Duodenal mucosa (tissue), 2 donors: ENCODE measurements around the gene NES.
"Not testable (repeated sequence)": the region's sequence is repeated elsewhere in the genome, so short reads cannot be mapped to it uniquely, and the experiment has no call there.

Experiments used
- H3K27ac ChIP-seq: one replicate; pipeline ENCODE4 v1.7.0; 2013; ENCODE audit warnings: low read depth, low read length
- H3K27me3 ChIP-seq, 2 donors: one replicate each; pipeline ENCODE4 v1.7.0; 2013; ENCODE audit warnings: low read length in 2 of 2, control low read depth in 1 of 2; ENCODE audit not compliant: insufficient read depth in 2 of 2, control insufficient read depth in 1 of 2
- H3K36me3 ChIP-seq, 2 donors: one replicate each; pipeline ENCODE4 v1.7.0; 2013; ENCODE audit warnings: low read length in 2 of 2, control low read depth in 1 of 2; ENCODE audit not compliant: insufficient read depth in 2 of 2, control insufficient read depth in 1 of 2
- H3K4me1 ChIP-seq, 2 donors: one replicate each; pipeline ENCODE4 v1.7.0; 2013; ENCODE audit warnings: low read length in 2 of 2, control low read depth in 1 of 2; ENCODE audit not compliant: insufficient read depth in 2 of 2, control insufficient read depth in 1 of 2
- H3K4me3 ChIP-seq, 2 donors: one replicate each; pipeline ENCODE4 v1.7.0; 2013; ENCODE audit warnings: low read length in 2 of 2, low read depth in 1 of 2
- H3K9ac ChIP-seq, 2 donors: one replicate each; pipeline ENCODE4 v1.7.0; 2013; ENCODE audit warnings: low read length in 2 of 2, low read depth in 1 of 2
- H3K9me3 ChIP-seq, 2 donors: one replicate each; pipeline ENCODE4 v1.7.0; 2013; ENCODE audit warnings: low read length in 2 of 2, control low read depth in 1 of 2; ENCODE audit not compliant: control insufficient read depth in 1 of 2

Gene NES

DNA sequence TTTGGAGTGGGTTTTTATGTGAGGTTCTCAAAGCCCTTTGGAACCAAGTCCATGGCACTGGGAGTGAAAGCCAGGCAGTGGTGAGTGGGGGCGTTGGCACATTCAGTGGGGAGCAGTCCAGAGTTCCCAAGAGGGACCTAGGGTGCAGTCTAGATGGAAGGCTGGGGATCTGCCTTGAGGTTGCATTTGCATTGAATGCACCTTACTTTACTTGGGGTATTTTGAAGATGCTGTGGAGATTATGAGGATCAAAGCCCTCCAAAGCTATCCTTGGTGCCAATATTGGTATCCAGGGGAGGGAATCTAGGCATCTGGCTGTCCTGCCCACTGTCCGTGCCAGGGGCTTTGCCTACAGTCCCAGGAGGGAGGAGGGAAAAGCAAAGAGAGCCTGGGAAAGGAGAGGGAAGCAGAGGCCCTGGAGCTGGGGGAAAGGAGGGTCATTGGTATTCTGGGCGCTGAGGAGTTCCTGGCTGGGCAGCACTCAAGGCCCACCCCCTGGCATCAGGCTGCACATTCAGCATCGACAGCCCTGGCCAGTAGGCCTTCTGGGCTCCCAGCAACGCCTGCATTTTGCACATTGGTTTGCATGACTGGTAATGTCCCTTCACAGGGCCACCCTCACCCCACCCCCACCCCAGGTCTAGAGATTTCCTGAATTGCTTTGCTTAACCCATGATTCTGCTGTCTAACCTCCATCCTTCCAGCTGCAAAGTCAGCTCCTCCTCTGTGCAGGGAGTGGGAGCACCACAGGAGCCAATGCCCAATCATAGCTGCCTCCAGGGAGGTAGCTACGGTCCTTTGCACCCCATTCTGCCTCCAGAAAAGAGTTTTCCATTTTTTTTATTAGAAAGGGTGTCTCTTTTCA lies 36.1 kb downstream of the NES start:
- Histone ChIP-seq H3K4me3 (no peak overlapping the region), H3K36me3 (peaks cover 0 to 9% of the 10 kb centered on the region in 2 donors), H3K27ac (no peak overlapping the region), H3K9ac (no peak overlapping the region), H3K4me1 (peaks cover 0 to 25% of the 10 kb centered on the region in 2 donors), H3K9me3 (no peaks in the 10 kb centered on the region), H3K27me3 (peaks cover 32 to 40% of the 10 kb centered on the region in 2 donors)

DNA sequence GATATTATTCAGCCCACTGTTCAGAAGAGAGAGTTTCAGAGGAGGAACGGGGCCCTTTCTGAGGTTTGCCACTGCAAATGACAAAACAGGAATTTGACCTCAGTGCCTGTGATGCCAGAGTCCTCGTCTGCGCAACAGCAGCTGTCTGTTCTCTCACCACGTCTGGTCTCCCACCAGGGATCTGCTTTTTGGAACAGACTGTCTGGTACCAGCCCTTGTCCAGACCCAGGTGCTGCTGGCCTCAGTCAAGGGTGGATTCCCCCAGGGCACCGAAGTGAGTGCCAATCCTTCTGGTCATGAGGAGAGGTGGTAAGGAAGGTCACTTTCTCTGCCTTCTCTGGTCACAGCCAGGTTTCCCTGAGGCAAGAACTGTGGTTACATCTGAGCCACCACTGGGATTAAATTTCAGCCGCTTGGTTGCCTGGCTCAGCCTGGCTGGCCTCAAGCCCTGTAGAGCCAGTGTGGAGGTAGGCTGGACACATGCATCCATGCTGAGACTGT lies 37.6 kb downstream of the NES start:
- peaks cover 0 to 25% of the 10 kb centered on the region in 2 donors for H3K4me1 ChIP-seq
- no peak overlapping the region for H3K9ac ChIP-seq
- no peak overlapping the region for H3K27ac ChIP-seq
- no peak overlapping the region for H3K4me3 ChIP-seq
- H3K27me3 ChIP-seq = peaks cover 34 to 40% of the 10 kb centered on the region in 2 donors
- peaks cover 0 to 7% of the 10 kb centered on the region in 2 donors for H3K36me3 ChIP-seq
- no peaks in the 10 kb centered on the region for H3K9me3 ChIP-seq

DNA sequence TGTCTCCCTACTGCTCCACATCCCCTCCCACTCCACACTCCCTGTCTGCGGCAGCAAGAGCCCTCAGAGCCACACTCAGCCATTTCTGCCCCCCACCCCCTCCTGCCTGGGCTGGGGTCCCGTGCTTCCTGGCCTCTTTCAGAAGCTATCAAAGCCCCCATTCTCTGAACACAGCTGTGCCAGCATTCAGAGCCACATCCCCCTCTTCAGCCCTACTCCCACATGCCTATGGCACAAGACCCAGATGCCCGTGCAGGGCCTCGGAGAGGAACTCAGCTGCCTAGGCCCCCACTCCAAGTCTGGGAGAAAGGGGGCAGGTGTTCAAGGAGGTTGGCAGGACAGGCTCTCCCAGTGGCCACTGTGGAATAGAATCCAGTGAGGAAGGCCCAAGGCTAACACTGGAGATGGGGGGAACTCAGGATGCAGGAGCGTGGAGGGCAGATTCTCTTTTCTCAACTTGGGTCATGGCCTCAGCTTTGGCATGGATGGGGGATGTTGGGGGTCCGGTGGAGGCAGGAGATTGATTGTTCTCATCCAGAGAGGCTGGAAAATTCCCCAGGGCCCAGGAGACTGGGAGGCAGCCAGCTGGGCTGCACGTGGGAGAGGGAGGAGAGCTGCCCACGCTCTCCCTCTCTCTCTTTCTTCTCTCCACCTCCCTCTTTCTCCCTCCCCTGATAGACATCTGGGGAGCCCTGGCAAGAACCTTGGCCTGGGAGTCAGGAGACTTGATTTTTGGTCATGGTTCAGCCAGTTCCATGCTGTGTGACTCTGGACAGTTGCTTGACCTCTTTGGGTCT lies 38.8 kb downstream of the NES start:
- Histone ChIP-seq H3K9ac (no peak overlapping the region), H3K4me3 (no peak overlapping the region), H3K27ac (no peak overlapping the region)

DNA sequence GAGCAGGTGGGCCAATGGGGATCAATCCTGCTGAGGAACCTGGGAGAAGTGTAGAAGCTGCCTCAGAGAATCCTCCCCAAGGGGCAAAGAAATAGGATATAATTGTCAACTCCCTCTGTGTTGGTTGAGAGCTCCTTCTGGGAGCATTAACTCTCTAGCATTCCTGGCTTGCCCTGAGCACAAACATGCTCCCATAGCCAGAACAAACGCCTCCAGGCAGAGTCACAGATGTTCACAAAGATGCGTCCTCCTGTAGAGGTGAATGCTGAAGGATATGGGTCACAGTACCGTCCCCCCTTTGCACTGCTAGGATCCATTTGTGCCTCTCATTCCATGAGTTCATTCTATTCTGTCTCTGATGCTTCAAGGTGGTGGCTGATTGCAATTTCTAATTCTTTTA lies 44.9 kb downstream of the NES start:
- no peak overlapping the region for H3K9ac ChIP-seq
- H3K9me3 ChIP-seq = no peaks in the 10 kb centered on the region
- H3K4me1 ChIP-seq = no peaks in the 10 kb centered on the region
- no peak overlapping the region for H3K27ac ChIP-seq
- peaks cover 12 to 16% of the 10 kb centered on the region in 2 donors for H3K27me3 ChIP-seq
- no peaks in the 10 kb centered on the region for H3K36me3 ChIP-seq
- H3K4me3 ChIP-seq = no peak overlapping the region

More for the DNA sequence above, 38.8 kb downstream of the NES start:
- Histone ChIP-seq H3K27me3 (peaks cover 39 to 43% of the 10 kb centered on the region in 2 donors), H3K4me1 (peaks cover 0 to 19% of the 10 kb centered on the region in 2 donors), H3K36me3 (no peaks in the 10 kb centered on the region), H3K9me3 (no peaks in the 10 kb centered on the region)

DNA sequence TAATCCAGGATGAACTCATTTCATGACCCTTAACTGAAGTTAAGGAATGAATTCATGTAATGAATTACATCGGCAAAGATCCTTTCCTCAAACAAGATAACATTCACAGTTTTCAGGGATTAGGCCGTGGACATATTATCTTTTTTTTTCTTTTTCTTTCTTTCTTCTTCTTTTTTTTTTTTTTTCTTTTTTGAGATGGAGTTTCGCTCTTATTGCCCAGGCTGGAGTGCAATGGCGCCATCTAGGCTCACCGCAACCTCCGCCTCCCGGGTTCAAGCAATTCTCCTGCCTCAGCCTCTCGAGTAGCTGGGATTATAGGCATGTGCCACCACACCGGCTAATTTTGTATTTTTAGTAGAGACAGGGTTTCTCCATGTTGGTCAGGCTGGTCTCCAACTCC lies 46.1 kb downstream of the NES start:
- not testable (repeated sequence) for H3K4me3 ChIP-seq, H3K27ac ChIP-seq, H3K4me1 ChIP-seq, H3K36me3 ChIP-seq, H3K9ac ChIP-seq, H3K9me3 ChIP-seq
- H3K27me3 ChIP-seq = peaks cover 15 to 19% of the 10 kb centered on the region in 2 donors

DNA sequence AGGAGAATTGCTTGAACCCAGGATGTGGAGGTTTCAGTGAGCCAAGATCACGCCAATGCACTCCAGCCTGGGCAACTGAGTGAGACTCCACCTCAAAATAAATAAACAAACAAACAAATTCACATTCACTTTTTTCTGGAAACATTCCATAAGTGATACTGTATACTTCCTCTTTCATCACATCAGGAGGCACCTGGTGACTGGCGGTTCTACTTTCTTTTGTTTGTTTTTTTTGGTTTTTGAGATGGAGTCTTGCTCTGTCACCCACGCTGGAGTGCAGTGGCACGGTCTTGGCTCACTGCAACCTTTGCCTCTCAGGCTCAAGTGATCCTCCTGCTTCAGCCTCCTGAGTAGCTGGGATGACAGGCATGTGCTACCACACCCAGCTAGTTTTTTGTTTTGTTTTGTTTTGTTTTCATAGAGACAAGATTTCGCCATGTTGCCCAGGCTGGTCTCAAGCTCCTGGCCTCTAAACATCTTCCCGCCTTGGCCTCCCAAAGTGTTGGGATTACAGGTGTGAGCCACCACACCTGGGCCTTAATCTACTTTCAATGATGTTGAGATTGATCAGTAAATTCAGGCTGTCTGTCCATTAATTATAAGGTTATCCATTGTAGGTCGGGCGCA lies 47.3 kb downstream of the NES start:
- peaks cover 10 to 17% of the 10 kb centered on the region in 2 donors for H3K4me1 ChIP-seq
- H3K36me3 ChIP-seq = no peaks in the 10 kb centered on the region
- no peak overlapping the region for H3K9ac ChIP-seq
- no peak overlapping the region for H3K4me3 ChIP-seq
- peaks cover 26 to 31% of the 10 kb centered on the region in 2 donors for H3K27me3 ChIP-seq
- H3K9me3 ChIP-seq = no peaks in the 10 kb centered on the region
- H3K27ac ChIP-seq = no peak overlapping the region

DNA sequence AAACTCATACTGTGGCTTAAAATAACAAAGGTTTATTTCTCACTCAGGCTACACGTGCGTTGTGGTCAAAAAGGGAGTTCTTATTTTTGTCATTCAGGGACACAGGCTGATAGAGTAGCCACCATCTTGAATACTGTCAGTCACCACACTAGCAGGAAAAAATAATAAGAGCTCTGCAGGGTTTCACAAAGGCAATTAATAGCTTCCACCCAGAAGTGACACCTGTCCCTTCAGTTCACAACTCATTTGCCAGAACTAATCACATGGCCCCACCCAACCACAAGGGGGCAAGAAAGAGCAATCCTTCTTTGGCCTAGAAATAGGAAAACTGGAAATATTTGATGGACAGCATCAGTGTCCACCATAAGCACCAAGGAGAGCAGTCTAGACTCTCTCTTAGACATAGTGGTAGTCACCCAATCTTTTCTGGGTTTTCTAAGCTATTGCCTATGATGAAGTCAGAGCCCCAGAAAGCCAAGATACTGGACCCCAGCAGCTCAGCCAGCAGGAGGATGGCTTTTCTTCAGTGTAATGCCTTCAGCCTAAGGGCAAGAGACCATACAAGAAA lies 49.8 kb downstream of the NES start:
- no peak overlapping the region for H3K4me3 ChIP-seq
- H3K27me3 ChIP-seq = peaks cover 32 to 34% of the 10 kb centered on the region in 2 donors
- no peaks in the 10 kb centered on the region for H3K9me3 ChIP-seq
- H3K27ac ChIP-seq = no peak overlapping the region
- peaks cover 19 to 30% of the 10 kb centered on the region in 2 donors for H3K4me1 ChIP-seq
- H3K36me3 ChIP-seq = no peaks in the 10 kb centered on the region
- no peak overlapping the region for H3K9ac ChIP-seq

DNA sequence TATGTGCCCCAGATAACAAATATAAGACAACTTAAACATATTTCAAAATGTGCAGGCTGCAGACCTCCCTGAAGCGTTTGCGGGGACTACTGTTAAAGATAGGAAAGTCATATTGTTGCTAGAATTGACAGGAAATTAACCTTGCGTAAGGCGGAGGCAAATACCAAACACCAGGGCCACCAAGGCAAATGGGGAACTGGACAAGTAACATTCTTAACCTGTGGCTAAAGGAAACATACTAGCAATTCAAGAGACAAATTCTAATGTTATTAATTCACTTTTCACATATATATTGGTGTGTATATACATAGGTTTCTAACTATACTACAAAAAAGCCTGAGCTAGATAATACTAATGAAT lies 51.1 kb downstream of the NES start:
- Histone ChIP-seq H3K9me3 (no peaks in the 10 kb centered on the region), H3K4me3 (peak overlapping the region; percentile 42 to 65), H3K27me3 (peaks cover 30 to 34% of the 10 kb centered on the region in 2 donors), H3K36me3 (no peaks in the 10 kb centered on the region), H3K9ac (peak overlapping the region in 1 of 2 donors; percentile 43), H3K27ac (no peak overlapping the region), H3K4me1 (peaks cover 19 to 30% of the 10 kb centered on the region in 2 donors)

DNA sequence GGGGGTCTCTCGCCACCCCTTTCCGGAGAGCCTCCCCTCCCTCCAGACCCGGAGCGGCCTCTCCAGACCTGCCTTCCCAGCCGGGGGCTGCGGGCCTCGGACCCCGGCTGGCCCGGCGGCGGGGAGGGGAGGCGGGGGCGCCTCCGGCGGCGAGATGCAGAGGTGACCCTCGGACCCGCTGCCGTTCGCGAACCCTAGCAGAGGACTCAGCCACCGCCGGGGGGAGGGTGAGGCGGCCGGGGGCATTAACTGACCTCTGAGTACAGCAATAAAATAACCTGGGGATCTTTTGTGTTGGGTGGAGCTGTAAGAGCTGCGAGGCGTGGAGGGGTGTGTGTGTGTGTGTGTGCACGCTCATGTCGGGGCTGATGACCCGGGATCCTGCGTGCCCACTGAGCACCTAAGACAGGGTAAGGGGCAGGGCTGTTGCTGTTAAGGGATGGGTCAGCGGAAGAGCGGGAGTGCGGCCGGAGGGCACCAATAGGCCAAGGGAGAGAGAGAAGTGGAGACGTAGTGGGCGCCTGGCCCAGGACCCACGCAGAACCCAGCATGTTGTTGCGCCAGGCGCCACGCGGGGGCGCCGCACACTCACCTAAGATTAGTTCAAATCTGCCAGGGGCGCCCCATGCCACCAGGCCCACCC lies 51.6 kb downstream of the NES start:
- Histone ChIP-seq H3K4me1 (peaks cover 19 to 30% of the 10 kb centered on the region in 2 donors), H3K9ac (peak overlapping the region in 1 of 2 donors; percentile 43), H3K4me3 (peak overlapping the region; percentile 42 to 65), H3K9me3 (no peaks in the 10 kb centered on the region), H3K36me3 (no peaks in the 10 kb centered on the region), H3K27me3 (peaks cover 31 to 36% of the 10 kb centered on the region in 2 donors), H3K27ac (no peak overlapping the region)
